NCI-H1092 treated with DMSO at 0.1 percent for 48 hours (cell line): ENCODE measurements around the gene ARHGEF1.
"Not testable (repeated sequence)": the region's sequence is repeated elsewhere in the genome, so short reads cannot be mapped to it uniquely, and the experiment has no call there.

Source experiments
- DNase-seq: peaks from one replicate; lab custom pipeline; 2025; lab: John Stamatoyannopoulos, UW

Gene ARHGEF1

DNA sequence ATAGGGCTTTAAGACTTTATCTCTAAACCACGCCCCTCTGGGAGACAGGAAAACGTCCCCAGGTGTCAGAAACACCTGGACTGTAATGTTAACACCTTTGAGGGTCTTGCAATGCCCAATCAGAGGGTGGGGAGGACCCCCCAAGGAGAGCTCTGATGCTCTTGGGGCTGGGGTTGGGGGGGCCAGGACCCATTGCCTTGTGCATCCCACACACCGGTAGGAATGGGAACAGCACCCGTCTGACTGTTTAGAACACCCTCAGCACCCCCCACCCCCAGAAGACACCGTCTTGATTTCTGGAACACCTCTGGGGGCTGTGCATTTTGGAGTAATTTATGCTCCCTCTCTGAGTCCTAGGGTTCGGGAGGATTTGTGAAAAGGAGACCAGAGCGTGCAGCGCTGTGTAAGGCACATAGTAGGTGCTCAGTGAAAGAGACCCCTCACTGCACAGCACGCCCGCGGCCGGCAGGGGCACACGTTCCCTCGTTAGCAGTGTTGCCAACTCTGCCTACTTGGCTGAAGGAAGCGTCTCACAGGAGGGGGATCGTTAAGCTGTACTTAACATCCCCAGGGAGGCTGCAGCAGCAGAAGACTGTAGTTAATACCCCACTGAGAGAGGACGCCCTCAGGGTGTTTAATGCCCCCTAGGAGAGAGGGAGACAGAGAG is 48.1 kb downstream of the ARHGEF1 start:
- no peak for DNase-seq

DNA sequence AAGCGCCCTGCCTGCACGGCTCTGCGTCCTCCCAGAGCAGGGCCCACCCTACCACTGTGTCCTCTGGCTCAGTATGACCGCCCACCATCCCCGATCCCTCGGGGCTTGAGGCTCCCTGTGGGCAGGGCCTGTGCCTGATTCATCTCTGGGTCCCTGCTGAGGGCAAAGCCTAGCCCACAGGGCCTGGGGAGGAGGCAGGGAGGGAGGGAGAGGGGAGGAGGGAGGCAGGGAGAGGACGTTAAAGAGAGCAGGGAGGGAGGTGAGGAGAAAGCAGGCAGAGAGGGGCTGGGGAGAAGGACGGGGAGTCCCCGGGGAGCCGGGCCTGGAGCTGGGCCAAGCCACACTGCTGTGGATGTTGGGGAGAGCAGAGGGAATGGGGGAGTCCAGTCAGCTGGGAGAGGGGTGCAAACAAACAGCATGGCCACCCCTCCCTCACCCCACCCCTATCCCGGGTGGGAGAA is 49.3 kb downstream of the ARHGEF1 start:
- no peak for DNase-seq

DNA sequence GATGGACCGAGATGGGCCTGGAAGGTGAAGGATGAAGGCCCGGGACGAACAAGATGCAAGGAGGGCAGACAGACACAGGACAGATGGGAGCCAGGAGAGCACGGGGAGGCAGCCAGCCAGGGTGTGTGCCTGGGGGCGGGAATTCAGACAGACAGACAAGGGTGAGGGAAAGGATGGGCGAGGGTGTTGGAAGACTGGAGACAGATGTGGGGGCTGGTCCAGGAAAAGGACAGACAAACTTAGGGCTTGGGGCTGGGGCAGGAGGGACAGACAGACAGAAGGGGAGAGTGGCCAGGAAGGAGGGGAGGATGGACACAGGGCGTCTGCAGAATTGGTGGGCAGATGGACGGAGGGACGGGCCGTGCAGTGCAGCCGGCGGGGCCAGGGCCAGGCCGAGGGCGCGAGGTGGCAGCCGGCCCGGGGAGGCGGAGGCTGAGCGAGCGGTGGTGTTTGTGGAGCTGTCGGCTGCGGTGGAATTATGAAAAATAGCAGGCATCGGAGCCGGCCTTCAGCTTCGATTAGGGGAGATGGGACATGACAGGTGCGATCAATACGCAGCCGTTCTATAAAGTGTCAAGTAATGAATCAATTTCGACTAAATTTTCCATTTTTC is 49.8 kb downstream of the ARHGEF1 start:
- no peak for DNase-seq

DNA sequence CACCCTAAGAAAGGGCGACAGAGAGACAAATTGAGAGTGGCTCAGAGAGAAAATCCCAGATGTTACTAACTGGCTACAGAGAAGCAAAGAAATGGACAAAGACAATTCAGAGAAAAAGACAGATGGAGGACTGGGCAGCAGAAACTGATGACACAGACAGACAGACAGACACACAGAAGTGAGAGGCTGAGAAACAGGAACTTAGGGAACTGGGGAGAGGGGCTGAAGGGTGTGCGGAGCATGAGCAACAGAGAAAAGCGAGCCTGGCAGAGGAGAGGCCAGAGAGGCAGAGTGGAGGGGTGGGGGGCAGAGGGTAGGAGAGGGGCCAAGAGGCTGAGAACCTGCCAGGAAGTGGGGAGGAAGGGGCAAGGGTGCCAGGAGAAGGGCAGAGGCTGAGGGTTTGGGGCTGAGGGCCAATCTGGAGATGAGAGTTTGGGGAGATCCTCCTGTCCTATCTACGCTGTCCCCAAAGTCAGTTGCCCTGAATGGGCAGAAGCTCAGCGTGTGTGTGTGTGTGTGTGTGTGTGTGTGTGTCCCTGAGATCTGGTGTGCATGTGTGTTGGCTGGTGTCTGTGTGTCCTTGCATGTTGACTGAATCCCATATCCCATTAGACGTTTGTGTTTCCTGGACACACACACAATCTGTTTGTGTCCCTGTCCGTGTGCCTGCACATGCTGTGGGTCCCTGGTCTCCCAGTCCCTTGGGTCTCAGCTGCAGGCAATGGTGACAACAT is 50.9 kb downstream of the ARHGEF1 start:
- DNase-seq, result no peak

DNA sequence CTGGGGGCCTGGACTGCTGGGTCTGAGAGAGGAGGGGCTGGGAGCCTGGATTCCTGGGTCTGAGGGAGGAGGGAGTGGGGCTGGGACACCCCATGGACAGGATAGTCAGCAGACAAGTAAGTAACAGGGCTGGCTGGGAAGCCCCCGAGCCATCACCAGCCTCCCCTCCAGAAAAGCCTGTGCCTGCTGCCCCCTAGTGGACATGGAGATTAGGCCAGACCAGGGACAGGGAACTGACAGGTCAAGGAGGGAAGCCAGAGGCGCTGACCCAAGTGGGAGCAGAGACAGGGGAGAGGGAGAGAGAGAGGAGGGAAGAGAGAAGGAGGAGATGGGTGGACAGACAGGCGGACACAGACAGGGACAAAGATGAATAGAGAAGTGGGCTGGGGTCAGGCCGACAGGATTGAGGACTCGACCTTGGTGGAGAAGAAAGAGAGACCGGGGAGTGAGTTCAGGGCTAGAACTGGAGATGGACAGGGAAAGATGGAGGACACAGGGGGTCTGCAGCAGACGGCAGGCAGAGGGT is 51.9 kb downstream of the ARHGEF1 start:
- DNase-seq, result peak; percentile 40

DNA sequence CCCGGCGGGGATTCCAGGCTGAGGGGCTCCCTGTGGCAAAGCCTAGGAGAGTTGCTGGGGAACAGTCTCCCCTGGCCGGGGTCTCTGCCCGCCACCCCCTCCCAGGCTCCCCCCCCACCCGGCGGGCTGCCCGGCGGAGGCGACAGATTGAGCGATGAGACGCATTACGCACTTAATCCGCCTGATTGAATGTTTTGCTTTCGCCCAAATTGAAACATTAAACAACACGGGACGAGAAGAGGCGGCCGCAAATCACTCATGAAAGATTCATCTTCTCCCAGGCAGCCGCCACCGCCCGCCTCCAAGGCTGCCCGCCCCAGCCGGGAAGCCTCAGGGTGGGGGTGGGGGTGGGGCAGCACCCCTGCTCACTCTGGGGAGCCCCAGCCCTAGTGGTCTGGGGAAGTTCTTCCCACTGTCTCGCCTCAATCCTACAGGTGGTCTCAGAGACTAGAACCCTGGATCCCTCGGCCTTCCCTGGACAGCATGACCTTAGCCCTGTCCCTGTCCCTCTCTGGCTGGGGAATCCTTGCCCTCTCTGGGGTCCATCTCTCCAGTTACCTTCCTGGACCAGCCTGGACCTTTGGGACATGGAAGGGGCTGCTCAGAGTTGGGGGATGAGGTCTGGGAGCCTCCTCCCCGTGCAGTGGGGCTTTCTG is 52.9 kb downstream of the ARHGEF1 start:
- no peak for DNase-seq

DNA sequence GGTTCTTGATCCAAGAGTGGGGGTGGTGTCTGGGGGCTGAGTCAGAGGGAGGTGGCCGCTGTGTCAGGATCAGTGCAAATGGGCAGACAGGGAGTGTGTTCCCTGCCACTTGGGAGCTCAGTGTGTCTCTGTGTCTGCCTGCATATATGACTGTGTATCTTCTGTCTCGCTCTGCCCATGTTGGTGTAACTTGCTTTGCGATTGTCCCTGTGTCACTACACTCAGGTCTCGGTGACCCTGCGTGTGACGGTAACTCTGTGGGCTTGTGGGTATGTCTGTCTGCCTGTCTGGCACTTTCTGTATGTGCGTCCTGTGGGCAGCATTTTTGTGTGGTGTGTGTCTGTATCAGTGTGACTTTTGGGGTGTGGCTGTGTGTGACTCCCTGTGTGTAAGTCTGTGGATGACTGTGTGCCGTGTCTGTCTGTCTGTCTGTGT is 53.4 kb downstream of the ARHGEF1 start:
- DNase-seq, result no peak

DNA sequence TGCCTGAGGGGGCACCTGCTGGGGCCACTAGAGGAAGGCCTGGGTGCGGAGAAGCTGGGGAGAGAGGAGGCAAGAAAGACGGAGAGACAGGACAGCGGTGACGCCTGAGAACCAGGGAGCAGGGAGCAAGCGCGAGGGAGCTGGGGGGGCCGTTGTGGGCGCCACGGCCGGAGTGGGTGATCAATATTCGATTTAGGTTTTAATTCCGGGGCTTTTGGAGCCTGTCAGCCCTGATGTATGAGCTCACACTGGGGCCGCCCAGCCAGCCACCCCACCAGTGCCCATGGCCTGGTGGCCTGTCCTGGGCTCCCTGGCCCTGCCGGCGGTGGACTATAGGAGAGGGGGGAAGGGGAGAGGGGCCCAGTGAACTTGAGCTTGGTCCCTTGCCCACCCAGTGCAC is 54.0 kb downstream of the ARHGEF1 start:
- no peak for DNase-seq

DNA sequence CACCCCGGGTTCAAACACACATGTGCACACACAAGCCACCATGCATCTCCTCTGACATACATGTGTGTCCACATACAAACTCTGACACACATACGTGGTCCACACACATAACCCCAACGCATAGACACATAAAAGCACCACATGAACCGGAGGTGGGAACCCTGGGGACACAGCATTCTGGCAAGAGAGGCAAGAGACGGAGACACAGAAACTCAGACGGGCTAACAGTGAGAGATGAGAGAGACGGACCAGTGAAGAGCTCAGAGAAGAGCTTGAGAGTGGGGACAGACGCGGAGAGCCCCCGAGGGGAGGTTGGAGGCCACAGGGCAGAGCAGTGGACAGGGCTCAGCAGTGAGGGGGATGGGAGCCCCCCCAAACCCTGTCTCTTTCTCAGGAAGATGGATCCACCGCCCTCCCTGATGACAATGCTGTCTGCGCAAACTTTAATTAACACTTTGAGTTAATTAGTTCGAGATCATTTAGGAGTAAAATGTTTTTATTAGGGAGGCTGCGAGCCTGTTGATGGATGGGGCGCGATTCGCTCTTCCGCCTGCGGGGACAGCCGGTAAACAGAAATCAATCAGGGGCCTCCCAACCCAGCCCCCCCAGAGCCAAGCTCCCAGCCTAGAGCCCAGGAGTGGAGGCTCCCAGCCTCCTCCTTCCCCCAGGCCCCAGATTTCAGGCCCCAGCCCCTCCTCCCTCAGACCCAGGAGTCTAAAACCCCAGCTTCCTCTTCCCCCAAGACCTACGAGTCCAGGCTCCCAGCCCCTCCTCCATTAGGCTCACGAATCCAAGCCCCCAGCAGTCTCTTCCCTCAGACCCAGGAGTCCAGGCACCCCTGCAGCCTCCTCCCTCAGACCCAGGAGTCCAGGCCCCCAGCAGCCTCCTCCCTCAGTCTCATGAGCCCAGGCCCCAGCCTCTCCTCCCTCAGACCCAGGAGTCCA is 54.8 kb downstream of the ARHGEF1 start:
- no peak for DNase-seq

DNA sequence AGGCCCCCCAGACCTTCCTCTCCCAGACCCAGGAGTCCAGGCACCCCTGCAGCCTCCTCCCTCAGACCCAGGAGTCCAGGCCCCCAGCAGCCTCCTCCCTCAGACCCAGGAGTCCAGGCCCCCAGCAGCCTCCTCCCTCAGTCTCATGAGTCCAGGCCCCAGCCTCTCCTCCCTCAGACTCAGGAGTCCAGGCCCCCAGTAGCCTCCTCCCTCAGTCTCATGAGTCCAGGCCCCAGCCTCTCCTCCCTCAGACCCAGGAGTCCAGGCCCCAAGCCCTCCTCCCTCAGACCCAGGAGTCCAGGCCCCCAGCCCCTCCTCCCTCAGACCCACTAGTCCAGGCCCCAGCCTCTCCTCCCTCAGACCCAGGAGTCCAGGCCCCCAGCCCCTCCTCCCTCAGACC is 56.2 kb downstream of the ARHGEF1 start:
- not testable (repeated sequence) for DNase-seq

DNA sequence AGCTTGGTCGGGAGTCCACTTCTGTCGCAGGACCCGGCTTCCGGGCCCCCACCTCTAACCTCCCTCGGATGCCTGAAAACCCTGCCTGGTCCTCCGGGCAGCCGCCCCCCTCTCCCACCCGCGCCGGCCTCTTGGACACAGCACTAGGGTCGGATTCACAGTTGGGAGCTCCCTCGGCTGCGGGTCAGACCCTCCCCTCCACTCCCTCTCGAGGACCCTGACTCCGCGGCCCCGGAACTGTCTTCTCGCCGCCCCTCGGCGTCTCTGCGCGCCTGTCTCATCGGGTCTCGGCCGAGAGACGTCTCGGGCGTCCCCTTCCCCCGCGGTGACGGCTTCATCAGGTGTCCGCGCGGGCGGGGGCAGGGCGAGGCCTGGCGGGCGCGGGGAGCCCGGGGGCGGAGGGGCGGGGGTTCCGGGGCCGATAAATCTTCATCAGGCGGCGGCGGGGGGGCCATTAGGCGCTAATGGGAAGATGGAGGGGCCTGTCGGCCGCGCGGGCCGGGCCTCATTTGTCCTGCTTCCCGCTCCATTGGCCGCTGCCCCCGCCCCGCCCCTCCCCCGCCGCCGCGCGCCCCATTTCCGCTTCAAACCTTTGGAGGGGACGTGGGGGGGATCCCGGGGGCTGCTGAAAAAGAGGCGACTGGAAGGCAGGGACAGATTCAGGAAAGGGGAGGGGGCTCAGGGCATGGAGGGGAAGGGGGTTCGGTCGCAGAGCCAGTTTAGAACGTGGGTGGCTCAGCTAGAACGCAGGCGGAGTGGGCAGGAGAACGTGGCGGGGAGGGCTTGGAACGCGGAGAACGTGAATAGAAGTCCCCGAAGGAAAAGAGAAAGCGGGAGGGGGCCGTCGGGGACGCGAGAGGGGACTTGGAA is 57.1 kb downstream of the ARHGEF1 start:
- no peak for DNase-seq

DNA sequence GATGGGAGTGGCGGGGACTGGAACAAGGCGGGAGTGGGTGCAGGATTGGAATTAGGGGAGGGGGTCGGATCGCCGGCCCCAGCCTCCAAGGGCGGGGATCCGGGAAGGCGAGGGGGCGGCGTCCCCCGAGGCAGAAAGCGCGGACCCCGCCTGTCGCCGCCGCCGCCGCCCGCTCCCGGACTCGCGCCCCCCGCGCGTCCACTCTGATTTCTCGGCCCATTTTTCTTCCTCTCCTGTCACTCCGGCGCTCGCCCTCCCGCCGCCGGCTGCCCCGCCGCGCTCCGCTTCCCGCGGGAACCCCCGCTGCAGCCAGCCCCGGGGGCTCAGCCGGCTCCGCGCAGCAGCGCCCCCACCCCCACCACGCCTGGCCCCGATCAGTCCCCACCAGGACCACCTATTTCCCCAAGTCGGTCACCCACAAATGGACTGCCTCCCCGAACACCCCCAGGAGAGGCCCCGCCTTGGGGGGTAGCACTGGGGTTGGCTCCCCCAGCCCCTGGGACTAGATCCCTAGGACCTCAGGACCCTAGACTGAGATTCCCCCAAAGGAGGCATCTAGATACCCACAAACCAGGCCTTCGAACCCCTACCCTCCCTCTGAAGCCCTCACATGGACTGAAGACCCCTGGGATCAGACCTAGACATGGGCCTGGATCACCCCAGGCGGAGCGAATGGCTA is 57.9 kb downstream of the ARHGEF1 start:
- DNase-seq, result no peak

DNA sequence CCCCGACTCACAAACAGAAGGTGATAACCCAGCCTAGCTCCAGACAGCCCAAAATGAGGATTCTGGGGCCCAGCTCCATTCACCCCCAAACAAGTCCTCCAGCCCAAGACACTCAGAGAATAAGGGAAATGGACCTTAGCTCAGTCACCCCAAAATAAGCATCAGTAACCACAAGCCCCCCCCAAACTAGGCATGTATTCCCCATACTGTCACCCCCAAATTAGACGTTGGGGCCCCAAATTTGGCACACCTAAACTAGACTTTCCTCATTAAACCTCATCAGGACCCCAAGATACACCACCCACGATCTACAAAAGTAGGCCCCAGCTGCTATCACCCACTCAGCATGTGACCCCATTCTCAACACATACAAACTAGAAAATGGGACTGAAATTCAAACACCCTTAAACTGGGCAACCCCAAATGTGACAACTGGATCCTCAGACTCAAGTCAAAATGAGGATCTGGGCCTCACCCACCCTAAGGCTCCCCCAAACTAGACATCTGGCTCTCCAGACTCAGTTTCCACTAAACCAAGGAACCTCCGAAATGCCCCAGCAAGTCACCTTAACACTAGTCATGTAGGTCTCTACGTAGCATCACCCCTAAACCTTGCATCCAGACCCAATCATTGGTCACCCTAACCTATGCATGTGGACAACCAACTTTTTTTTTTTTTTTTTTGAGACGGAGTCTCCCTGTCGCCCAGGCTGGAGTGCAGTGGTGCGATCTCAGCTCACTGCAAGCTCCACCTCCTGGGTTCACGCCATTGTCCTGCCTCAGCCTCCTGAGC is 58.6 kb downstream of the ARHGEF1 start:
- DNase-seq, result no peak

DNA sequence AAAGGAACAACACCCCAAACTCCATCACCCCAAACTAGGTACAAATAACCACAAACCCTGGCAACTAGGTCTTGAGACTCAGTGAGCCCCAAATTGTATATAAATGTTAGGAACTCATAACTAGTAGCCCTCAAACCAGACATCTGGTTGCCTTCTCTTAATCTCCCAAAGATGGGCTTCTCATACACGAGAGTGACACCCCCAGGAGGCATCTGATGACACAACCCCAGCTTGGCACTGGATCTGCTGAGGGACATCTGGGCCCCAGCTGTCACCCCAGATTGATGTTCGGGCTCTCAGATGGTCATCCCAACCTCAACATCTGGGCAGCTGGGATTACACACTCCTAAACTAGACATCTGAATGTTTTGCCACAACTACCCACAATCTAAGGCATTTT is 61.4 kb downstream of the ARHGEF1 start:
- DNase-seq, result no peak

DNA sequence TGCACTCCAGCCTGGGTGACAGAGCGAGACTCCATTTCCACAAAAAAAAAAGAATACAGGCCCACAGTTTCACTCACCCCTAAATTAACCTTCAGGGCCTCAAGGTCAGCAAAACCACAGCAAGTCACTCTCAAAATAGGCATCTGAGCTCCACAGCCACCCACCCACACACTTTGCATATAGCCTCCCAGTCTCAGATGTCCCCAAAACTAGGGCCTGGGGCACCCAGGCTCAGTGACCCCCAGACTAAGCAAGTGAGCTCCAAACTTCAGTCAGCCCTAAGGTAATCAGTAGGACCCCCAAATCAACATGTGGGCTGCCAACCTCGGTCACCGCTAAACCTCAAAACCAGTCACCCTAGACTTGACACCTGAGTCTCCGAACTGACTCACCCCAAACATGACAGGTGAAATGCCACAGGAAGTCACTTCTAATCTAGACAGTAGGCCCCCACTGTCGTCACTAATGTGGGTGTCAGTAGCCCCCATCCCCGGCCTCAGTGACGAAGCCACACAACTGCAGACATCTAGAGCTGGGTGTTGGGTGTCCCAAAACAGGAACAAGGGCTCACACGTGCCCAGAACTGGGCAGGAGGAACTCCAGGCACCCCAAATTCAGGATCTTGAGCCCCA is 62.3 kb downstream of the ARHGEF1 start:
- DNase-seq, result no peak

DNA sequence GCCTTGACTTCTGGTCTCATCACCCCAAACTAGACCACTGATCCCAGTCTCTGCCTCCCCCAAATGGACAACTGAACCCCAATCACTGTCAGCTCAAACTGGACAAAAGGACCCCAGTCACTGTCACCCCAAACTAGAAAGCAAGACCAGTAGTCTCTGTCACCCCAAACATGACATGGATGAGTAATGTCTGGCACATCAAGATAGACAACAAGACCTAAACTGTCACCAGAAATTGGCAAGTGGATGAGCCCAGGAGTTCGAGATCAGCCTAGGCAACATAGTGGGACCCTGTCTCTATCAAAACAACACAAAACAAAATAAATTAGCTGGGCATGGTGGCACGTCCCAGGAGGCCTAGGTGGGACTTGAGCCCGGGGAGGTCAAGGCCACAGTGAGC is 64.1 kb downstream of the ARHGEF1 start:
- DNase-seq, result no peak

DNA sequence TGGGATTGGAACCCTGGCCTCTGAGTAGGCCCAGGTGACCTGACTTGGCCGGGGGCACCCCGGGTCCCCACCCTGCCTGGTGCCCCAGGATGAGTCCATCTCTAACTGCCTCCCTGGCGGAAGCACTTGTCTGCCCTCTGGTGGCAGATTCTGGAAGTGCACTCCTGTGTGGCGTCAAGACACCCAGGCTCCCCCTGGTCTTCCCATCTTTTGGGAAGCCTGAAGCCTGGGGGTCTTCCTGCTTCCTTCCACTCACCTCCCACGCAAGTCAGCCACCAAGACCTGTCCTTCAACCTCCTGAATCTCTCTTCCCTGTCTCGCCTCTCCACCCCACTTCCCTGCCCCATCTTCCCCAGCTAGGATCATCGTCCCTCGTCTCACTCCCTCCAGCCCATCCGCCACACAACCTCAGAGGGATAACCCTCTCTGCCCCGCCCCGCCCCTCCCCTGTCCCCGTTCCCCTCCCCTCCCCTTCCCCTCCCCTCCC is 68.7 kb downstream of the ARHGEF1 start:
- DNase-seq, result peak; percentile 47

DNA sequence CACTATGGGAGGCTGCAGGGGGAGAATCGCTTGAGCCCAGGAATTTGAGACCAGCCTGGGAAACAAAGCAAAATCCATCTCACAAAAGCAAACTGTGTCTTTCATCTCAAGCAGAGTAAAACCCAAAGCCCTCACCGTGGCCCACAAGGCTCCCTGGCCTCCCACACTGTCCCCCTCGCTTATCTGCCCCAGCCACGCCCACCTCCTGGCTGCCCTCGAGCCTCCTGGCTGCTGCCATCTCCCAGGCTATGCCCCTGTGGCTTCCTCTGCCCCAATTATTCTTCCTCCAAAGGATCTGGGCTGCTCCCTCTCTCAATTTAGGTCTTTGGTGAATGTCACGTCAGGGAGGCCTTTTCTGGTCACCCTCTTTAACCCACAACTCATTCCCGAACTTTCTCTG is 72.5 kb downstream of the ARHGEF1 start:
- DNase-seq, result no peak
